Fibroblast of lung (primary cell): Measurements from ENCODE around the gene CAMKMT. TPM values are rescaled to one million over a fixed set of nuclear protein-coding genes. Genes with fewer than 3 reads are reported as not detected.

Experiments
- DNase-seq, 2 donors: peaks; one replicate each; pipeline versions ENCODE4 v3.0.0 to v3.0.0-alpha.2; 2010; ENCODE audit warnings: low read depth in 2 of 2
- H2AFZ ChIP-seq: 2 replicates; pipeline ENCODE4 v1.5.1; 2012; ENCODE audit warnings: low read length, control low read depth, inconsistent platforms
- H3K27ac ChIP-seq: 2 replicates; pipeline ENCODE4 v1.5.1; 2011; ENCODE audit warnings: low read length, control low read depth; ENCODE audit not compliant: insufficient read depth
- H3K27me3 ChIP-seq: 2 replicates; pipeline ENCODE4 v1.5.1; 2011; ENCODE audit warnings: mild to moderate bottlenecking, low read length; ENCODE audit not compliant: control insufficient read depth, insufficient read depth
- H3K36me3 ChIP-seq: 2 replicates; pipeline ENCODE4 v1.5.1; 2011; ENCODE audit warnings: low read length; ENCODE audit not compliant: control insufficient read depth, insufficient read depth
- H3K4me1 ChIP-seq: 2 replicates; pipeline ENCODE4 v1.5.1; 2011; ENCODE audit warnings: low read length; ENCODE audit not compliant: control insufficient read depth, insufficient read depth; ENCODE audit errors: extremely low read depth
- H3K4me2 ChIP-seq: 2 replicates; pipeline ENCODE4 v1.5.1; 2011; ENCODE audit warnings: low read length, control low read depth; ENCODE audit not compliant: insufficient read depth; ENCODE audit errors: extremely low read depth
- H3K4me3 ChIP-seq, 4 experiments: fragments of 200-600 bp in 1 of 4; sonication (generic) in 1 of 4; replicated peaks in 1 of 4; 2 replicates each; pipeline ENCODE4 v1.5.1; 2011 to 2016; ENCODE audit warnings: low read length in 4 of 4, low read depth in 3 of 4, mild to moderate bottlenecking in 3 of 4, control low read depth in 2 of 4, inconsistent platforms in 1 of 4, mixed read lengths in 1 of 4; ENCODE audit not compliant: insufficient read depth in 1 of 4; ENCODE audit errors: control extremely low read depth in 1 of 4
- H3K79me2 ChIP-seq: 2 replicates; pipeline ENCODE4 v1.5.1; 2012; ENCODE audit warnings: mild to moderate bottlenecking, low read length, inconsistent platforms; ENCODE audit not compliant: control insufficient read depth, insufficient read depth
- H3K9ac ChIP-seq: 2 replicates; pipeline ENCODE4 v1.5.1; 2011; ENCODE audit warnings: mild to moderate bottlenecking, low read length, control low read depth; ENCODE audit not compliant: insufficient read depth
- H3K9me3 ChIP-seq: 2 replicates; pipeline ENCODE4 v1.5.1; 2012; ENCODE audit warnings: low read depth, low read length; ENCODE audit not compliant: control insufficient read depth, insufficient read depth
- H4K20me1 ChIP-seq: 2 replicates; pipeline ENCODE4 v1.5.1; 2011; ENCODE audit warnings: low read length; ENCODE audit not compliant: control insufficient read depth, insufficient read depth; ENCODE audit errors: extremely low read depth
- CTCF ChIP-seq, 2 donors: IDR thresholded peaks in 1 of 2; conservative IDR thresholded peaks in 1 of 2; 1 replicate in 1 of 2; 2 replicates in 1 of 2; pipeline ENCODE4 v1.5.1; 2011 to 2012; ENCODE audit warnings: low read length in 2 of 2, control low read depth in 1 of 2, inconsistent platforms in 1 of 2, low read depth in 1 of 2, mild to moderate bottlenecking in 1 of 2
- EZH2 ChIP-seq: IDR thresholded peaks from 2 replicates; pipeline ENCODE4 v1.5.1; 2012; ENCODE audit warnings: low read length, control low read depth, mild to moderate bottlenecking; ENCODE audit errors: missing control alignments
- polyA plus RNA-seq, 2 donors: library from polyadenylated mRNA; depleted of rRNA in 1 of 2; stranded (reverse) in 1 of 2; unstranded in 1 of 2; fragments of >200 nt; gene quantifications; 2 replicates each; pipeline ENCODE4 v1.2.1, GENCODE V29; 2011 to 2012; ENCODE audit warnings: missing spikeins in 1 of 2
- total RNA-seq: library from RNA; depleted of rRNA; stranded (reverse); fragments of >200 nt; gene quantifications from 2 replicates; pipeline ENCODE4 v1.2.1, GENCODE V29; 2014

The CAMKMT gene
- total and polyA plus RNA-seq, 2 donors (not counting 1 experiment from before 2014, with no cell fraction given), result 7.9 to 11.6 TPM

GRCh38 chr2:44778671-44779476 lies 417.1 kb downstream of the CAMKMT start:
- Histone ChIP-seq H2AFZ (no peak overlapping the region), H3K4me2 (no peak overlapping the region), H3K4me3 (no peak overlapping the region), H3K36me3 (no peaks in the 10 kb centered on the region), H3K9me3 (no peaks in the 10 kb centered on the region), H3K27me3 (peaks cover 5% of the 10 kb centered on the region), H3K79me2 (no peaks in the 10 kb centered on the region), H4K20me1 (no peaks in the 10 kb centered on the region), H3K27ac (no peak overlapping the region), H3K9ac (no peak overlapping the region), H3K4me1 (no peaks in the 10 kb centered on the region)
- no peak for DNase-seq
- TF ChIP-seq CTCF (conservative IDR thresholded peaks at IDR 0.05 in 1 of 2, IDR thresholded peaks at IDR 0.05 in 1 of 2; ENCODE audit: low read depth in 1 of 2, low read length in 2 of 2) (no peak), EZH2 (no peak)

GRCh38 chr2:44779793-44780192 lies 418.0 kb downstream of the CAMKMT start:
- no peak overlapping the region for H3K4me2 ChIP-seq
- H3K9me3 ChIP-seq, result no peaks in the 10 kb centered on the region
- no peaks in the 10 kb centered on the region for H4K20me1 ChIP-seq
- H3K79me2 ChIP-seq, result no peaks in the 10 kb centered on the region
- no peak overlapping the region for H3K27ac ChIP-seq
- H3K4me3 ChIP-seq, result no peak overlapping the region
- H3K36me3 ChIP-seq, result no peaks in the 10 kb centered on the region
- no peak overlapping the region for H3K9ac ChIP-seq
- no peaks in the 10 kb centered on the region for H3K4me1 ChIP-seq
- no peak overlapping the region for H2AFZ ChIP-seq
- DNase-seq, result no peak
- TF ChIP-seq EZH2 (no peak), CTCF (conservative IDR thresholded peaks at IDR 0.05 in 1 of 2, IDR thresholded peaks at IDR 0.05 in 1 of 2; ENCODE audit: low read depth in 1 of 2, low read length in 2 of 2) (no peak)
- peaks cover 5% of the 10 kb centered on the region for H3K27me3 ChIP-seq

- H3K9me3 ChIP-seq, result no peaks in the 10 kb centered on the region
- H2AFZ ChIP-seq, result no peak overlapping the region
- TF ChIP-seq CTCF (conservative IDR thresholded peaks at IDR 0.05 in 1 of 2, IDR thresholded peaks at IDR 0.05 in 1 of 2; ENCODE audit: low read depth in 1 of 2, low read length in 2 of 2) (no peak), EZH2 (no peak)
- no peaks in the 10 kb centered on the region for H4K20me1 ChIP-seq
- no peak overlapping the region for H3K4me2 ChIP-seq
- H3K4me3 ChIP-seq, result no peak overlapping the region
- no peak overlapping the region for H3K27ac ChIP-seq
- H3K27me3 ChIP-seq, result peaks cover 5% of the 10 kb centered on the region
- no peaks in the 10 kb centered on the region for H3K4me1 ChIP-seq
- no peaks in the 10 kb centered on the region for H3K36me3 ChIP-seq
- no peak overlapping the region for H3K9ac ChIP-seq
- no peaks in the 10 kb centered on the region for H3K79me2 ChIP-seq
- no peak for DNase-seq
Observed at GRCh38 chr2:44780406-44780805, 418.7 kb downstream of the CAMKMT start.
